ENCODE data around the gene RIT2.

DNA sequence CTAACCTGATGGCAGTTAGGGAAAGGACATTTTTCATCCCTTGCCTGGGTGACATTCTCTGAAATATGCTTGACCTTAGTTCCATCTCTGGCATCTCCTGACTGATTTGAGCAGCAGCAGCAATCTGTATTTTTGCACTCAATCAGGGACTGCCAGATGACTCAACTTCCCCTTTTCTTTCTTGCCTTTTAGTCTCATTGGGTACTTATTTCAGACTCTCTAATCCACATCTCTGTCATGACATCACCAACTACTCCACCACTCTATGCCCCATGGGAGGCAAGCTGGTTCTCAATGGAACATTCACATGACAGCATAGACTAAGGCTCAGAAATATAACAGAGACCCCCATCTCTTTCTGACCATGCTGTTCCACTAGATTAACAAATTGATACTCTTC lies 254.2 kb downstream of the RIT2 start:
- TF ChIP-seq POLR2A (IDR thresholded peaks at IDR 0.05): no peak
- TF ChIP-seq, protein P1, sequence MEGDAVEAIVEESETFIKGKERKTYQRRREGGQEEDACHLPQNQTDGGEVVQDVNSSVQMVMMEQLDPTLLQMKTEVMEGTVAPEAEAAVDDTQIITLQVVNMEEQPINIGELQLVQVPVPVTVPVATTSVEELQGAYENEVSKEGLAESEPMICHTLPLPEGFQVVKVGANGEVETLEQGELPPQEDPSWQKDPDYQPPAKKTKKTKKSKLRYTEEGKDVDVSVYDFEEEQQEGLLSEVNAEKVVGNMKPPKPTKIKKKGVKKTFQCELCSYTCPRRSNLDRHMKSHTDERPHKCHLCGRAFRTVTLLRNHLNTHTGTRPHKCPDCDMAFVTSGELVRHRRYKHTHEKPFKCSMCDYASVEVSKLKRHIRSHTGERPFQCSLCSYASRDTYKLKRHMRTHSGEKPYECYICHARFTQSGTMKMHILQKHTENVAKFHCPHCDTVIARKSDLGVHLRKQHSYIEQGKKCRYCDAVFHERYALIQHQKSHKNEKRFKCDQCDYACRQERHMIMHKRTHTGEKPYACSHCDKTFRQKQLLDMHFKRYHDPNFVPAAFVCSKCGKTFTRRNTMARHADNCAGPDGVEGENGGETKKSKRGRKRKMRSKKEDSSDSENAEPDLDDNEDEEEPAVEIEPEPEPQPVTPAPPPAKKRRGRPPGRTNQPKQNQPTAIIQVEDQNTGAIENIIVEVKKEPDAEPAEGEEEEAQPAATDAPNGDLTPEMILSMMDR (IDR thresholded peaks at IDR 0.05): no peak
